ENCODE results near the gene MRTFA.

DNA sequence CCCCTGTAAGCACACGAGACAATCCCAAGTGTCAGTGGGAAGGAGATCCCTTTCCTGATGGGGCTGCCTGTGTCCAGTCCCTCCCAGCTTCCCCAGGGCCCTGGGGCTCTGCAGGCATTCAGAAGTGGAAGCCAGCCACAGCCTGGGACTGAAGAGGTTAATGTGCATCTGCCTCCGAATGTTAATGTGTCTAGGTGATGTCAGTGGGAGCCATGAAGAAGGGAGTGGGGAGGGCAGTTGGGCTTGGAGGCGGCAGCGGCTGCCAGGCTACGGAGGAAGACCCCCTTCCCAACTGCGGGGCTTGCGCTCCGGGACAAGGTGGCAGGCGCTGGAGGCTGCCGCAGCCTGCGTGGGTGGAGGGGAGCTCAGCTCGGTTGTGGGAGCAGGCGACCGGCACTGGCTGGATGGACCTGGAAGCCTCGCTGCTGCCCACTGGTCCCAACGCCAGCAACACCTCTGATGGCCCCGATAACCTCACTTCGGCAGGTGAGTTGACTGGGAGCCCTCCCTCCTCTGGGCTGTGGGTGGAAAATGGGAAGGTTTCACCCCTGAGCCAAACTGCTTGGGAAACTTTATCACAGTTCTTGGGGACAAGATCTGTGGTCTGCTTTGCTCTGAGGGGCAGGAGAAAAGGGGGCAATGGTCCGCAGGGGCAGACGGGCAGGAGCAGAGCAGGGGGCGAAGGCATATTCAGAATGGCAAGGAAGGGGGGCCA, 42.9 kb upstream of the MRTFA start, which contains the start of gene MCHR1:
- TF ChIP-seq CTCF (IDR thresholded peaks at IDR 0.05) (no peak), ZFX (IDR thresholded peaks at IDR 0.05; ENCODE audit: borderline replicate concordance) (no peak)

Data from 22Rv1 (cell line).